Calu3 (cell line): ENCODE measurements around the gene VIPR2. TPM values are rescaled to one million over a fixed set of nuclear protein-coding genes. Genes with fewer than 3 reads are reported as not detected.

Source experiments
- BruUV-seq: library from RNA; stranded (reverse); fragments of 400-500 nt; replicated peaks from 2 replicates; lab custom pipeline; 2021; lab: Mats Ljungman, UMichigan
- CTCF ChIA-PET: fragments of 300-600 bp; sonication (Branson Sonifier 250); formaldehyde crosslinking; loops from one replicate; lab custom pipeline; 2022; ENCODE audit warnings: antibody characterized with exemption; lab: Charles Lee
- DNase-seq: peaks from one replicate; pipeline ENCODE4 v3.0.0; 2022
- H3K27ac Mint-ChIP-seq: one replicate; pipeline ENCODE4 v1.8.0; 2022; ENCODE audit warnings: mixed read lengths; ENCODE audit not compliant: unreplicated experiment
- H3K27me3 Mint-ChIP-seq: one replicate; pipeline ENCODE4 v1.8.0; 2022; ENCODE audit warnings: mixed read lengths; ENCODE audit not compliant: unreplicated experiment
- H3K36me3 Mint-ChIP-seq: one replicate; pipeline ENCODE4 v1.8.0; 2022; ENCODE audit warnings: mild to moderate bottlenecking, moderate library complexity, mixed read lengths; ENCODE audit not compliant: insufficient read depth, unreplicated experiment
- H3K4me1 Mint-ChIP-seq: one replicate; pipeline ENCODE4 v1.8.0; 2022; ENCODE audit warnings: mild to moderate bottlenecking, low read depth, mixed read lengths; ENCODE audit not compliant: unreplicated experiment
- H3K4me3 Mint-ChIP-seq: one replicate; pipeline ENCODE4 v1.8.0; 2022; ENCODE audit warnings: mild to moderate bottlenecking, low read depth, moderate library complexity, mixed read lengths; ENCODE audit not compliant: unreplicated experiment
- H3K9me3 Mint-ChIP-seq: one replicate; pipeline ENCODE4 v1.8.0; 2022; ENCODE audit warnings: low read depth, mixed read lengths; ENCODE audit not compliant: unreplicated experiment
- intact Hi-C: fragments of 100-400 bp; cut with micrococcal nuclease; formaldehyde crosslinking; loops from one replicate; pipeline ENCODE4 v1.10.0; 2022; ENCODE audit not compliant: unreplicated experiment
- total RNA-seq: library from RNA; stranded (reverse); gene quantifications from 2 replicates; pipeline ENCODE4 v1.2.3, GENCODE V29; 2022
- TF ChIP-seq, protein P1 (sequence below): fragments of 200-600 bp; IDR thresholded peaks from one replicate; pipeline ENCODE4 v1.8.0; 2022; ENCODE audit warnings: antibody characterized with exemption; ENCODE audit not compliant: unreplicated experiment

Gene VIPR2
- total RNA-seq, 1 experiment from 2014 or later, result not detected

DNA sequence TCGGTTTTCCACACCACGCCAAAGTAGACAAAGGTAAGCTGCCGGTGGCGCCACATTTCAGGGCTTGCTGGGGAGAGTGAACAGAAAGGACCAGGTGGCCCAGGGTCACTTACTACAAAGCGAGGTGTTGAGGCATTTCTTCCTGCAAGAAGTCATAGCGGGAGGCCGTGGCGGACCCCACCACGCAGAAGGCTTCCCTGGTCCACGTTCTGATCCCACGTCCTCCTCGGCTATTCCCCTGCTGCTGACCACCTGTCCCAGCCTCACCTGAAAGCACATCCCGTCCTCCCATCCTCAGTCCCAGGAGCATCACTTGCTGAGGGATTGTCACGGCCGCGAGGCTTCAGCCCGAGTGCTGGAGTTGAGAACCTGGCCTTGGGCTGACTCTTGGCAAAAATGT lies 149.2 kb downstream of the VIPR2 start:
- Mint-ChIP-seq H3K27ac (no peak overlapping the region), H3K27me3 (peaks cover 12% of the 10 kb centered on the region), H3K4me3 (no peak overlapping the region), H3K4me1 (no peaks in the 10 kb centered on the region), H3K36me3 (no peaks in the 10 kb centered on the region), H3K9me3 (peaks cover 2% of the 10 kb centered on the region)
- CTCF ChIA-PET, result no interaction called here
- no peak for DNase-seq
- BruUV-seq, result no TSS peak
- TF ChIP-seq, protein P1, sequence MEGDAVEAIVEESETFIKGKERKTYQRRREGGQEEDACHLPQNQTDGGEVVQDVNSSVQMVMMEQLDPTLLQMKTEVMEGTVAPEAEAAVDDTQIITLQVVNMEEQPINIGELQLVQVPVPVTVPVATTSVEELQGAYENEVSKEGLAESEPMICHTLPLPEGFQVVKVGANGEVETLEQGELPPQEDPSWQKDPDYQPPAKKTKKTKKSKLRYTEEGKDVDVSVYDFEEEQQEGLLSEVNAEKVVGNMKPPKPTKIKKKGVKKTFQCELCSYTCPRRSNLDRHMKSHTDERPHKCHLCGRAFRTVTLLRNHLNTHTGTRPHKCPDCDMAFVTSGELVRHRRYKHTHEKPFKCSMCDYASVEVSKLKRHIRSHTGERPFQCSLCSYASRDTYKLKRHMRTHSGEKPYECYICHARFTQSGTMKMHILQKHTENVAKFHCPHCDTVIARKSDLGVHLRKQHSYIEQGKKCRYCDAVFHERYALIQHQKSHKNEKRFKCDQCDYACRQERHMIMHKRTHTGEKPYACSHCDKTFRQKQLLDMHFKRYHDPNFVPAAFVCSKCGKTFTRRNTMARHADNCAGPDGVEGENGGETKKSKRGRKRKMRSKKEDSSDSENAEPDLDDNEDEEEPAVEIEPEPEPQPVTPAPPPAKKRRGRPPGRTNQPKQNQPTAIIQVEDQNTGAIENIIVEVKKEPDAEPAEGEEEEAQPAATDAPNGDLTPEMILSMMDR, result no peak
- intact Hi-C loops, result no loop called here

DNA sequence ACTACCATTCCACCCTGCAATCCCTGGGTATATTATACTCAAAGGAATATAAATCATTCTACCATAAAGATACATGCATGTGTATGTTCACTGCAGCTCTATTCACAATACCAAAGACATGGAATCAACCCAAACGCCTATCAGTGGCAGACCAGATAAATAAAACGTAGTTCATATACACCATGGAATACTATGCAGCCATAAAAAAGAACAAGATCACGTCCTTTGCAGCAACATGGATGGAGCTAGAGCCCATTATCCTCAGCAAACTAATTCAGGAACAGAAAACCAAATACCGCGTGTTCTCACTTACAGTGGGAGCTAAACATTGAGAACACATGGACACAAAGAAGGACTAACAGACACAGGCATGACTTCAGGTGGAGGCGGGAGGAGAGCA lies 150.0 kb downstream of the VIPR2 start:
- H3K27me3 Mint-ChIP-seq, result peaks cover 12% of the 10 kb centered on the region
- no peaks in the 10 kb centered on the region for H3K4me1 Mint-ChIP-seq
- CTCF ChIA-PET, result no interaction called here
- DNase-seq, result no peak
- H3K4me3 Mint-ChIP-seq, result no peak overlapping the region
- no peak overlapping the region for H3K27ac Mint-ChIP-seq
- no peaks in the 10 kb centered on the region for H3K36me3 Mint-ChIP-seq
- peaks cover 2% of the 10 kb centered on the region for H3K9me3 Mint-ChIP-seq
- no TSS peak for BruUV-seq
- TF ChIP-seq, protein P1, result no peak
- intact Hi-C loops, result no loop called here

DNA sequence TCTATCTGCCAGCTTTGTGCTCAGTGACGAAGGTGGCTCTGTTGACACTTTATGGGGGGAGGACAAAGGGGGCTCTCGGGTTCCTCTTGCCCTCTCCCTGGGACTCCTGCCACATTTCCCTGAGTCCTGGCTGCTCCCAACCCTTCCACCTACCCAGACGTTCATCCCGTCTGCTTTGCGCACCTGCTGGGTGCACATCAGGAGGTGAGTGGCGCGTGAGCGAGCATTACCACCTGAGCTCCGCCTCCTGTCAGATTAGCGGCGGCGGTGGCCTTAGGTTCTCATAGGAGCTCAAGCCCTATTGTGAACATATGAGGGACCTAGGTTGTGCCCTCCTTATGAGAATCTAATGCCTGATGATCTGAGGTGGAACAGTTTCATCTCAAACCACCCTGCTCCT lies 151.1 kb downstream of the VIPR2 start:
- TF ChIP-seq, protein P1, result no peak
- CTCF ChIA-PET, result no interaction called here
- no peak overlapping the region for H3K4me3 Mint-ChIP-seq
- no TSS peak for BruUV-seq
- DNase-seq, result no peak
- H3K4me1 Mint-ChIP-seq, result no peaks in the 10 kb centered on the region
- H3K27ac Mint-ChIP-seq, result no peak overlapping the region
- no peaks in the 10 kb centered on the region for H3K36me3 Mint-ChIP-seq
- H3K9me3 Mint-ChIP-seq, result peaks cover 2% of the 10 kb centered on the region
- intact Hi-C loops, result no loop called here
- H3K27me3 Mint-ChIP-seq, result peaks cover 12% of the 10 kb centered on the region

DNA sequence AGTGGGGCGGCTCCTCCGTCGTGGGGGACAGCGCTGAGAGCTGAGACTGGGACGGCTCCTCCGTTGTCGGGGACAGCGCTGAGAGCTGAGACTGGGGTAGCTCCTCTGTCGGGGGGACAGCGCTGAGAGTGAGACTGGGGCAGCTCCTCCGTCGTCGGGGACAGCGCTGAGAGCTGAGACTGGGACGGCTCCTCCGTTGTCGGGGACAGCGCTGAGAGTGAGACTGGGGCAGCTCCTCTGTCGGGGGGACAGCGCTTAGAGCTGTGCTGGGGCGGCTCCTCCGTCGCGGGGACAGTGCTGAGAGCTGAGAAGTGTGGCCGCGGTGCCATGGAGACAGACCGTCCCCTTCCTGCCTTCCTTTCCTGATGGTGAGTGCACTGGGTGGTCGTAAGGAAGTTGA lies 151.9 kb downstream of the VIPR2 start:
- BruUV-seq, result no TSS peak
- H3K4me1 Mint-ChIP-seq, result no peaks in the 10 kb centered on the region
- H3K9me3 Mint-ChIP-seq, result peaks cover 2% of the 10 kb centered on the region
- H3K27me3 Mint-ChIP-seq, result peaks cover 12% of the 10 kb centered on the region
- CTCF ChIA-PET, result no interaction called here
- DNase-seq, result no peak
- intact Hi-C loops, result no loop called here
- no peaks in the 10 kb centered on the region for H3K36me3 Mint-ChIP-seq
- no peak overlapping the region for H3K27ac Mint-ChIP-seq
- H3K4me3 Mint-ChIP-seq, result no peak overlapping the region
- TF ChIP-seq, protein P1, result no peak
